Liver (tissue), 9 donors: Measurements from ENCODE around the gene C22orf23. TPM values are rescaled to one million over a fixed set of nuclear protein-coding genes. Genes with fewer than 3 reads are reported as not detected.

Experiments
- DNase-seq: peaks from one replicate; pipeline ENCODE4 v3.0.0-alpha.2; 2017; ENCODE audit warnings: low spot score
- H3K27ac ChIP-seq, 2 donors: one replicate each; pipeline ENCODE4 v1.7.0; 2013; ENCODE audit warnings: inconsistent platforms in 2 of 2, low read length in 2 of 2, control low read depth in 1 of 2, low read depth in 1 of 2, mild to moderate bottlenecking in 1 of 2
- H3K27me3 ChIP-seq, 4 donors: one replicate each; pipeline versions ENCODE4 v1.6.1 to v1.7.0; 2013; ENCODE audit warnings: low read length in 3 of 4, inconsistent platforms in 1 of 4, mild to moderate bottlenecking in 1 of 4, moderate library complexity in 1 of 4; ENCODE audit not compliant: control insufficient read depth in 4 of 4, insufficient read depth in 4 of 4
- H3K36me3 ChIP-seq, 4 donors: one replicate each; pipeline versions ENCODE4 v1.6.1 to v1.7.0; 2013; ENCODE audit warnings: low read length in 3 of 4, mild to moderate bottlenecking in 3 of 4, low read depth in 1 of 4, moderate library complexity in 1 of 4; ENCODE audit not compliant: control insufficient read depth in 4 of 4, insufficient read depth in 3 of 4
- H3K4me1 ChIP-seq, 4 donors: one replicate each; pipeline versions ENCODE4 v1.6.1 to v1.7.0; 2013; ENCODE audit warnings: low read length in 3 of 4, mild to moderate bottlenecking in 3 of 4, moderate library complexity in 1 of 4; ENCODE audit not compliant: control insufficient read depth in 4 of 4, insufficient read depth in 4 of 4
- H3K4me3 ChIP-seq, 3 donors: one replicate each; pipeline versions ENCODE4 v1.6.1 to v1.7.0; 2013; ENCODE audit warnings: low read length in 3 of 3, control low read depth in 1 of 3, low read depth in 1 of 3, mild to moderate bottlenecking in 1 of 3
- H3K9ac ChIP-seq, 2 donors: one replicate each; pipeline ENCODE4 v1.7.0; 2013; ENCODE audit warnings: low read length in 2 of 2, mild to moderate bottlenecking in 2 of 2, moderate library complexity in 2 of 2, control low read depth in 1 of 2, low read depth in 1 of 2
- H3K9me3 ChIP-seq, 4 donors: one replicate each; pipeline versions ENCODE4 v1.6.1 to v1.7.0; 2013; ENCODE audit warnings: low read length in 3 of 4; ENCODE audit not compliant: control insufficient read depth in 4 of 4
- ATF3 ChIP-seq: IDR thresholded peaks from 2 replicates; pipeline ENCODE4 v1.6.1; 2016; ENCODE audit warnings: antibody characterized with exemption
- EGR1 ChIP-seq, 2 donors: IDR thresholded peaks; 2 replicates each; pipeline ENCODE4 v1.6.1; 2016 to 2018; ENCODE audit warnings: antibody characterized with exemption in 2 of 2, low read depth in 2 of 2
- FOXA1 ChIP-seq: IDR thresholded peaks from 2 replicates; pipeline ENCODE4 v1.6.1; 2016; ENCODE audit warnings: antibody characterized with exemption
- FOXA2 ChIP-seq: IDR thresholded peaks from 2 replicates; pipeline ENCODE4 v1.6.1; 2016; ENCODE audit warnings: antibody characterized with exemption
- GABPA ChIP-seq, 2 donors: IDR thresholded peaks in 1 of 2; conservative IDR thresholded peaks in 1 of 2; 2 replicates each; pipeline ENCODE4 v1.6.1; 2016; ENCODE audit warnings: antibody characterized with exemption in 2 of 2, mild to moderate bottlenecking in 1 of 2, moderate library complexity in 1 of 2
- HNF4A ChIP-seq, 2 donors: conservative IDR thresholded peaks; 2 replicates each; pipeline ENCODE4 v1.6.1; 2016; ENCODE audit warnings: antibody characterized with exemption in 2 of 2, mild to moderate bottlenecking in 2 of 2
- HNF4G ChIP-seq: IDR thresholded peaks from 2 replicates; pipeline ENCODE4 v1.6.1; 2016; ENCODE audit warnings: antibody characterized with exemption
- JUND ChIP-seq, 2 donors: IDR thresholded peaks; 2 replicates each; pipeline ENCODE4 v1.6.1; 2016; ENCODE audit warnings: antibody characterized with exemption in 2 of 2
- NR2F2 ChIP-seq: IDR thresholded peaks from 2 replicates; pipeline ENCODE4 v1.6.1; 2016; ENCODE audit warnings: antibody characterized with exemption
- RAD21 ChIP-seq, 2 donors: IDR thresholded peaks; 2 replicates each; pipeline ENCODE4 v1.6.1; 2016; ENCODE audit warnings: antibody characterized with exemption in 2 of 2, mild to moderate bottlenecking in 2 of 2
- REST ChIP-seq: IDR thresholded peaks from 2 replicates; pipeline ENCODE4 v1.6.1; 2016; ENCODE audit warnings: antibody characterized with exemption, mild to moderate bottlenecking
- RXRA ChIP-seq, 2 donors: IDR thresholded peaks; 2 replicates each; pipeline ENCODE4 v1.6.1; 2017 to 2018; ENCODE audit warnings: antibody characterized with exemption in 2 of 2, mild to moderate bottlenecking in 1 of 2
- SP1 ChIP-seq: IDR thresholded peaks from 2 replicates; pipeline ENCODE4 v1.6.1; 2018; ENCODE audit warnings: antibody characterized with exemption, mild to moderate bottlenecking
- TAF1 ChIP-seq: conservative IDR thresholded peaks from 2 replicates; pipeline ENCODE4 v1.6.1; 2016; ENCODE audit warnings: antibody characterized with exemption, mild to moderate bottlenecking
- YY1 ChIP-seq: IDR thresholded peaks from 2 replicates; pipeline ENCODE4 v1.6.1; 2016; ENCODE audit warnings: antibody characterized with exemption, mild to moderate bottlenecking
- WGBS: extraction: QIAGEN DNeasy Blood & Tissue Kit; methylation state at CpG from one replicate; pipeline ENCODE4 v1.1.7; 2013; 5-methylcytosine and 5-hydroxymethylcytosine counted together
- polyA plus RNA-seq, 2 donors: library from polyadenylated mRNA; stranded (reverse) in 1 of 2; unstranded in 1 of 2; fragments of 200-250 nt in 1 of 2; fragments of >200 nt in 1 of 2; fragmentation: Nextera tagmentation in 1 of 2; extraction: Ambion mirVana in 1 of 2; gene quantifications; one replicate each; pipeline versions ENCODE4 v1.2.1 to v1.2.3, GENCODE V29; 2013 to 2015
- total RNA-seq, 2 donors: library from RNA; depleted of rRNA; stranded (reverse); fragments of >200 nt; gene quantifications; one replicate each; pipeline ENCODE4 v1.2.3, GENCODE V29; 2014
- TF ChIP-seq, protein P1 (sequence below): IDR thresholded peaks from 2 replicates; pipeline ENCODE4 v1.6.1; 2016; ENCODE audit warnings: antibody characterized with exemption
- TF ChIP-seq, protein P2 (sequence below): fragments of 150-350 bp; IDR thresholded peaks from 2 replicates; pipeline ENCODE4 v1.5.1; 2017; ENCODE audit warnings: improper control_type of control experiment, low read depth, low read length; ENCODE audit not compliant: missing input control
- TF ChIP-seq, protein P3 (sequence below): IDR thresholded peaks from 2 replicates; pipeline ENCODE4 v1.6.1; 2016; ENCODE audit warnings: antibody characterized with exemption
- donor health status: healthy.
- donor health status: healthy.
- donor health status: healthy.
- donor health status: healthy.
- donor health status: healthy.

Gene C22orf23
- total and polyA plus RNA-seq, 4 donors = 0.02 TPM; not detected in 3

DNA sequence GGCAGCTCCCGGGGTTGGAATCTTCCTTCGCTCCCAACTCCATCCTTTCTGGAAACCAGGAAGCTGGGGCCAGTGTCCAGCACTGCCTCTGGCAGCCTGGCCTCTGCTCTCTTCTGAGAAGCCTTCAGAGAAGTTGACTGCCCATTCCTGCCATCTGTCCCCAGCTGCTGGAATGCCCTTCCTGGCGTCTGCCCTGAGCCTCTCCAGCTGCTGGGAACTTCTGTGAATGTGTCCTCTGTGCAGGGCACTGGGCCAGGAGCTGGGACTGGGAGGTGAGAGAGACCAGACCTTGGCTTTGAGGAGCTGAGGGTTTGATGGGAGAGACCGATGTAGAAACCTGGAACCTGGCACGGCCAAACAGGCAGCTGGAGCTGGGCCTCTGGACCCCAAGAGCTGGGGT lies 36.9 kb upstream of the C22orf23 start:
- Histone ChIP-seq H3K36me3 (no peaks in the 10 kb centered on the region), H3K27me3 (no peaks in the 10 kb centered on the region), H3K9me3 (no peaks in the 10 kb centered on the region), H3K4me3 (no peak overlapping the region), H3K27ac (no peak overlapping the region), H3K9ac (no peak overlapping the region), H3K4me1 (no peaks in the 10 kb centered on the region)
- 83% methylated on average over 5 of the region's 5 CpGs for WGBS
- DNase-seq = no peak
- TF ChIP-seq YY1 (no peak), FOXA2 (no peak), GABPA (IDR thresholded peaks at IDR 0.05 in 1 of 2, conservative IDR thresholded peaks at IDR 0.05 in 1 of 2) (no peak), TAF1 (no peak)

- Histone ChIP-seq H3K27ac (no peak overlapping the region), H3K9ac (no peak overlapping the region), H3K27me3 (no peaks in the 10 kb centered on the region), H3K36me3 (no peaks in the 10 kb centered on the region), H3K4me3 (no peak overlapping the region), H3K9me3 (no peaks in the 10 kb centered on the region), H3K4me1 (no peaks in the 10 kb centered on the region)
- whole genome bisulfite sequencing = 95% methylated on average over 14 of the region's 14 CpGs
- no peak for DNase-seq
- TF ChIP-seq GABPA (IDR thresholded peaks at IDR 0.05 in 1 of 2, conservative IDR thresholded peaks at IDR 0.05 in 1 of 2) = no peak
- no peak for TF ChIP-seq YY1
- TF ChIP-seq SP1 = no peak
- TF ChIP-seq RXRA (IDR thresholded peaks at IDR 0.05) = no peak
- TF ChIP-seq EGR1 (IDR thresholded peaks at IDR 0.05; ENCODE audit: low read depth in 2 of 2) = no peak
- TF ChIP-seq REST = no peak
- TF ChIP-seq HNF4G = no peak
- no peak for TF ChIP-seq FOXA2
- TF ChIP-seq RAD21 (IDR thresholded peaks at IDR 0.05) = no peak
- no peak for TF ChIP-seq TAF1
- TF ChIP-seq, protein P1, sequence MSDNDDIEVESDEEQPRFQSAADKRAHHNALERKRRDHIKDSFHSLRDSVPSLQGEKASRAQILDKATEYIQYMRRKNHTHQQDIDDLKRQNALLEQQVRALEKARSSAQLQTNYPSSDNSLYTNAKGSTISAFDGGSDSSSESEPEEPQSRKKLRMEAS = no peak
- no peak for TF ChIP-seq HNF4A (conservative IDR thresholded peaks at IDR 0.05)
- TF ChIP-seq ATF3 = no peak
- TF ChIP-seq, protein P2, sequence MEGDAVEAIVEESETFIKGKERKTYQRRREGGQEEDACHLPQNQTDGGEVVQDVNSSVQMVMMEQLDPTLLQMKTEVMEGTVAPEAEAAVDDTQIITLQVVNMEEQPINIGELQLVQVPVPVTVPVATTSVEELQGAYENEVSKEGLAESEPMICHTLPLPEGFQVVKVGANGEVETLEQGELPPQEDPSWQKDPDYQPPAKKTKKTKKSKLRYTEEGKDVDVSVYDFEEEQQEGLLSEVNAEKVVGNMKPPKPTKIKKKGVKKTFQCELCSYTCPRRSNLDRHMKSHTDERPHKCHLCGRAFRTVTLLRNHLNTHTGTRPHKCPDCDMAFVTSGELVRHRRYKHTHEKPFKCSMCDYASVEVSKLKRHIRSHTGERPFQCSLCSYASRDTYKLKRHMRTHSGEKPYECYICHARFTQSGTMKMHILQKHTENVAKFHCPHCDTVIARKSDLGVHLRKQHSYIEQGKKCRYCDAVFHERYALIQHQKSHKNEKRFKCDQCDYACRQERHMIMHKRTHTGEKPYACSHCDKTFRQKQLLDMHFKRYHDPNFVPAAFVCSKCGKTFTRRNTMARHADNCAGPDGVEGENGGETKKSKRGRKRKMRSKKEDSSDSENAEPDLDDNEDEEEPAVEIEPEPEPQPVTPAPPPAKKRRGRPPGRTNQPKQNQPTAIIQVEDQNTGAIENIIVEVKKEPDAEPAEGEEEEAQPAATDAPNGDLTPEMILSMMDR = no peak
- no peak for TF ChIP-seq FOXA1
- no peak for TF ChIP-seq JUND (IDR thresholded peaks at IDR 0.05)
- TF ChIP-seq NR2F2 = no peak
- TF ChIP-seq, protein P3, sequence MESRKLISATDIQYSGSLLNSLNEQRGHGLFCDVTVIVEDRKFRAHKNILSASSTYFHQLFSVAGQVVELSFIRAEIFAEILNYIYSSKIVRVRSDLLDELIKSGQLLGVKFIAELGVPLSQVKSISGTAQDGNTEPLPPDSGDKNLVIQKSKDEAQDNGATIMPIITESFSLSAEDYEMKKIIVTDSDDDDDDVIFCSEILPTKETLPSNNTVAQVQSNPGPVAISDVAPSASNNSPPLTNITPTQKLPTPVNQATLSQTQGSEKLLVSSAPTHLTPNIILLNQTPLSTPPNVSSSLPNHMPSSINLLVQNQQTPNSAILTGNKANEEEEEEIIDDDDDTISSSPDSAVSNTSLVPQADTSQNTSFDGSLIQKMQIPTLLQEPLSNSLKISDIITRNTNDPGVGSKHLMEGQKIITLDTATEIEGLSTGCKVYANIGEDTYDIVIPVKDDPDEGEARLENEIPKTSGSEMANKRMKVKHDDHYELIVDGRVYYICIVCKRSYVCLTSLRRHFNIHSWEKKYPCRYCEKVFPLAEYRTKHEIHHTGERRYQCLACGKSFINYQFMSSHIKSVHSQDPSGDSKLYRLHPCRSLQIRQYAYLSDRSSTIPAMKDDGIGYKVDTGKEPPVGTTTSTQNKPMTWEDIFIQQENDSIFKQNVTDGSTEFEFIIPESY = no peak
These were observed 36.0 kb upstream of the C22orf23 start for GRCh38 chr22:37989146-37990045.
